HCEC 1CT (cell line): ENCODE results near the gene SMIM20.

Source experiments
- DNase-seq: peaks from one replicate; pipeline ENCODE4 v3.0.0-alpha.2; 2017

SMIM20 gene

DNA sequence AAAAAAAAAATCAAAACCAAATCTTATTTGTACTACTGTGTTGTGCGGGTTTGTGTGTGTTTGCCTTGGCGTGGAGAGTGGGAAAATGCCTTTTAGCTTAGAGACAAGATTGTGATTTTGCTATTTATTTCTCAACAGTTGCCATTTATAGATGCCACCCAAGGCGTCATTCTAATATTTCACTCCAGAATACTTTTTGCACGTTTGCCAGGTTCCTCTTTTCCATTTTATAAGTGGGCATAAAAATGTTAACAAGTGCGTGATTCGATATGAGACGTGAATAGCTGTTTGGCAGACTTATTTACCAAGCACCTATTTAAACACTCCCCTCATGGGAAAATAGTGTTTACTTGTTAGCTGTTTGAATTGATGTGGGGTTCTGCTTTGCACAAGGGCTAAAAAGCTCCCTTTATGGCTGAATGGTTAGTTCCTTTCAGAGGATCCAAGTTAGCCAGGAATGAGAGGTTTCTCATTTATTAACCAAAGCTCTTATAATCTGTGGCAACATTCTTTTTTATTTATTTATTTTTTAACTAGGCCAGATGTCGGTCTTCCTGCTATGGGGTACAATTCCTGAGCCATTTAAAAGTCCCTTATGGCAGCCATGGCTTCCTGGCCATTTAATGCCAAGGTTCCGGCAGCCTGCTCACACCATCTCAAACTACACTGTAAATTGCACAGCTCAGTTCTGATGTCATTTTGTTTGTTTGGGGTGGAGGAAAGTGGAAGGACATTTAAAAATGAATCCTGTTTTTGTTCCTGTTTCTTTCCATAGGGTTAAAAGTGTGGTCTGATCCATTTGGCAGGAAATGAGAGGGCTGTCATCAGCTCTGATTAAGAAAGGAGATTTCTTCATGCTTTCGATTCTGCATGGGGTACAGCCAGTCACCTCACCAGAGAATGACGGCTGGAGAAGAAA is 14.6 kb downstream of the SMIM20 start:
- DNase-seq: peak; percentile 29

DNA sequence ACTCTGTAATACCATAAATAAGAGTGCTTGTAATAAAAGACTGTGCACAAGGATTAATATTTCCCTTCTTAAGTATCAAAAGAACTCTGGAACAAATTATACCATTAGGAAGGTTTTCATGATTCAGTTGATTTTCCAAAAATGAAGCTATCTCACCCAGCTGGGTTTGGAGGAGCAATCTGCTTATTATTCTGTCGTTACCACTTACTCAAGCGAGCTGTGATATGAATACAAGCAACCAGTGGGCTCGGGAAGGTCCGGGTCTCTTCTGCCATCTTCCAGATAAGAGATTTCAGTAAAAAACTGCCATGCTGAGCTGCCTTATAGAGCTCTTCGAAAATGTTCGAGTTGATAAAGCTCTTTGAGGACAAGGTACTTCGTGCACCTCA is 15.3 kb downstream of the SMIM20 start:
- DNase-seq: no peak

DNA sequence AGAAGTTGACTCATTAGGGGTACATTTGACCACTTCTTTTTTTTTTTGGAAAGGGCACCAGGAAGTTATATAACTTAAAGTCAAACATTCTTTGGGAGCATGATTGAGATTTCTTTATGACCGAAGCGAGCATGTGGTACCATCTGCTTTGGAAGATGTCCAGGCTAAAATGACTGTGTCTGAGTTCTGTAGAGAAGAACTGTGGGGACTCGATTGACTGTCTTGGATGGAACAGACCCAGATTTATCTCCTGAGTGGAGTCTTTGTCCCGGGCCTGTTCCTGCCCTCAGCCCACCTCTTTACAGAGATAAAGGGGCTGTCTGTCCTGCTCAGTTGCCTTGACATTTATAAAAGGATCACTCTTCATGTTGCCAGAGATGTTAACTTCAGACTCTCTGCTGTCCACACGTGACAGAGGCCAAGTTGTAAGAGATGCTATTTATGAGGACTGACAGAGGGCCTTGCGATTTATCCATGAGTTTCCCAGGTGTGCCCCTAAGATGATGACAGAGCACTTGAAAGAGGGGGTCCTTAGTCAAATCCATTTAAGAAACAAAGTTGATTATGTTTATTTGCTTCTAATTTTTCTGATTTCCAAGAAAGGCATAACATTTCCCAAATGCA is 16.8 kb downstream of the SMIM20 start:
- DNase-seq: no peak

DNA sequence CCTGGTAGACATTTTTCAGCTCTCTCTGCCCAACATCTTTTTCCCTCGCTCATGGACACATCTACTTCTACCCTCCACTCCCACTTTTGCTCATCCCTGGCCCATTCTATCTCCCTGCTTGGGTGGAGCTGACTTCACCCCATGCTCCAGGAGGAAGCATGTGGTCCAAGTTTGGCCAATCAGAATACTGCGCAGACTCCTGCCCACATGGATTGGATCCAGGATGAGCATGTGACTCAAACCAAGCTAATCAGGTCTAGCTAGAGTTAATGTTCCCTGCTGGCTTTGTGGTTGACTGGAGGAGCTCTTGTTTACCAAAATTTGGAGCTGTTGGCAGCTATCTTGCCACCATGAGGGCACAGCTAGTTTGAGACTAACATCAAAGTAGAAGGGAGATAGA is 22.7 kb downstream of the SMIM20 start:
- DNase-seq: no peak

DNA sequence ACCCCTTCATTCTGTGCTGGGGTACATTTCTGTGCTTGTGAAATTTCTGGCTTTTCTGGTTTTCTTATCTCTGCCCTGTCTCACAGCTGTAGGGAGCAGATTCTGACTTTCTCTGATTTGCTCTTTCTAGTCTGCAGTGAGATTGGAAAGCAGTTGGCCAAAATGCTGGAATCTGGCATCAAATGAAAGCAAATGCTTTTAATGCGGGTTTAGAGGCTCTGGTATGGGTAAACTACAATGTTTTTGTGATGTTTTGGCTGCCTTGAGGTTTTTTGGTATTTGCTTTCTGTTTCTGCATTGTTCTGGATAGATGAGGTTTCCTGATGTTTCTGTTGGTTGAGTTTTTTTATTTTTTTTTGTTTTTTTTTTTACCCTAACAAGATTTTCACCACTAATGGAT is 23.8 kb downstream of the SMIM20 start:
- peak; percentile 2 for DNase-seq

DNA sequence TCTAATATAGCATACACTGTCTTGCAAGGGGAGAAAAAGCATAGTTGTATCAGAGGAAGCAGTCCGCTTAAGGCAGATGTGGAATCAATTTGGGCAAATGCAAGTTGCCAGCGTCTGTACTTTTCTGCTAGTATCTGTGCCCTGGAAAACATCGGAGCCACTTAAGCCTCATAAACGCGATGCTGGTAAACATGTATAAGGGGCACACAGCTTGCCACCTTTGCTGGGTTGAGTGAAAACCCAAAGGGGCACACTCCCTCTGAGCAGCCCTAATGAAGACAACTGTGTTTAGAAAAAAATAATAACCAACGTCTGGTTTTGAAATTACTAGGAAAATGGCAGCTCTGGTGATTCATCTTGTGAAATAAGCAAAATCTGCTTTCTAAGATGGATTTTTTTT is 24.3 kb downstream of the SMIM20 start:
- no peak for DNase-seq

DNA sequence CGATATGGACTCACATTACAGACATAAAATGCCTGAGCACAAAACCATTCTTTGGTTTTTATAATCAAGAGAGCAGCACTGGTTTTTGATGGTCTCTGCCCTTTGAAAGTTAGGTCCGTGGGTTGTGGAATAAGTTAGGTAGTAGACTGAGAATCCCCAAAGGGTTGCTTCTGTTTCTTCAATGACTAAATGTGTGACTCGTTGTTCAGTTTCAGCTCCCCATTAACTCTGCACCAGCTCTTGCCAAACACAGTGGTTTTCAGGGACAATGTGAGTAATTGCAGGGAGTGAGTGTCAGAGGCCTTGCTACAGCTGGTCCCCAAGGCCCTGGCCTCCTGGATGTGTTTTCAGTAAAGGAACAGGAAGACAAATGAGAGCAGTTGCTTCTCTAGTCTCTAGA is 24.8 kb downstream of the SMIM20 start:
- DNase-seq: peak; percentile 70

DNA sequence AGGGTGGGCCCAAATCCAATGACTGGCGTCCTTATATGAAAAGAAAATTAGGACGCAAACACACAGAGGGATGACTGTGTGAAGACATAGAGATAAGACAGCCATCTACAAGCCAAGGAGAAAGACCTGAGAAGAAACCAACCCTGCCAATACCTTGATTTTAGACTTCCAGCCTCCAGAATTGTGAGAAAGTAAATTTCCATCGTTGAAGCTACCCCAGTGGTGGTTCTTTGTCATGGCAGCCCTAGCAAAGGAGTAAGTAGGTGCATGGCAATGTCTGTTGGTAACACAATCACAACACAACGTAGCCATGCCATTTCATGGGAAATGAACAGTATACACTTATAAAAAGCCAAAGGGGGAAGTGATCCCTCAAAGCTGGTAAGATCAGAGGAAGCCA is 25.3 kb downstream of the SMIM20 start:
- DNase-seq: no peak

DNA sequence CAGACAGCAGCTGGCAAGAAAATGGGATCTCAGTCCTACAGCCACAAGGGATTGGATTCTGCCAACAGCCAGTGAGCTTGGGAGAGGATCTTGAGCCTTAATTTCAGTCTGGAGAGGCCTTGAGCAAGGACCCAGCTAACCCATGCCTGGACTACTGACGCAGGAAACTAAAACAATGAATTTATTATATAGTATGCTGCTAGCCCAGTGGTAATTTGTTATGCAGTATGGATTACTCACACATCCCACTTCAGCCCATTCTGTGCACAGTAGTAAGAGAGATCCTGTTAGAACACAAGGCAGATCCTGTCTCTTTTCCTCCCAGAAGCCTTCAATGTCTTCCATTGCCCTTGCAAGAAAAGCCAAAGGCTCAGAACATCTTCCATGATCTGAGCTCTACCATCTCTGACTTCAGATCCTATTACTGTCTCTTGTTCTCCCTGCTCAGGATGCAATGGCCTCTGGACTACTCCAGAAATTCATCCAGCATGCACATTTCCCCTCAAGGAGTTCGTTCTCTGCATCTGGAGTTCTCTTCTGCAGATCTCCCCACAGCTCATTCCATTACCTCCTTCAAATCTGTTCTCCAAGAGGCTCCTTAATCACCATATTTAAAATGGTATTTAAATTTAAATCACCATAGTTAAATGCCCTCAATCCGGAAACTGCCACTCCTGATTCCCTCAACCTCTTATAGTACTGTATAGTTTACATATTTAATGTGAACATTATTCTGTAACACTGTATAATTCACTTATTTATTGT is 27.6 kb downstream of the SMIM20 start:
- no peak for DNase-seq

DNA sequence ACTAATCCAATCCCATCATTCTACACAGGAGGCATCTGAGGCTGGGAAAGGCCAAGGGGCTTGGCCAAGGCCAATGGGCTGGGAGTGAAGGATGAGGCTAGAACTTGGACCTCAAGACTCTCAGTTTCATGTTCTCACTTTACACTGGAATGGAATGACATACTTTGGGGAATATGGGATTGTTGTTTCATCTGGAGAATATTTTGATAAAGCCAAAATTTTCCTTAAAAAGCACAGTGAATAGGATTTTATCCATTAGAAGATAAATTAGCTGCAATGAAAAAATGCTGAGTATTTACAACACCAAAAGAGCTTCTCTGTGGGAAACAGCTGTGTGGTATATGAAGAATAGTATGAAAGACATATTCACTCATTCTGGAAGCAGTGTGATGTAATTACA is 29.3 kb downstream of the SMIM20 start:
- no peak for DNase-seq

DNA sequence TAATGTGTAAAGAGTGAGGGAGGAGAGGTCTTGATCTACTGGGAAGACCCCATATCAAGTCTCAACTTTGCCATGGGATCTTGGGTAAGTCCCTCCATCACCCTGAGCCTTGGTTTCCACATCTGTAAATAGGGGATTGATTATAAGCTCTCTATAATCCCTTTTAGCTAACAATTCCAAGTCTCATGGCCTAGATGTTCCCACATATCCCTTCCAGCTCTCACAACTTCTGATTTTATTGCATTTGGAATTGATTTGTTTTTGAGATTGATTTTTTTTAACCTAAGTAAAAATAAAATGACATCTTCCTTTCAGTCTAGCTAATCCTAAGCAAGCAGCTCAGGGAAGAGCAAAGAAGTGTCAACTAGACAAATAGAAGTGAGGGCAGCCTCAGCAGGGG is 29.8 kb downstream of the SMIM20 start:
- no peak for DNase-seq

DNA sequence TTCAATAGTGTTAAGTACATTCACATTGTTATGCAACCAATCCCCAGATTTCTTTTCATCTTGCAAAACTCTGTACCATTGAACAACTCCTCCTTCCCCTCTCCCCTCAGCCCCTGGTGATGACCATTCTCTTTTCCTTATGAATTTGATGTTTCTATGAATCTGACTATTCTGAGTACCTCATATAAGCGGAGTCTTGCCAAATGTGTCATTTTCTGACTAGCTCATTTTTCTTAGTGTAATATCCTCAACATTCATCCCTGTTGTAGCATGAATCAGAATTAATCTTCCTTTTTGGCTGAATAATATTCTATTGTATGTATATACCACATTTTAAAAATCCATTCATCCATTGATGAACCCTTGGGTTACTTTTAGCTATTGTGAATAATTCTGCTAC is 34.0 kb downstream of the SMIM20 start:
- no peak for DNase-seq

DNA sequence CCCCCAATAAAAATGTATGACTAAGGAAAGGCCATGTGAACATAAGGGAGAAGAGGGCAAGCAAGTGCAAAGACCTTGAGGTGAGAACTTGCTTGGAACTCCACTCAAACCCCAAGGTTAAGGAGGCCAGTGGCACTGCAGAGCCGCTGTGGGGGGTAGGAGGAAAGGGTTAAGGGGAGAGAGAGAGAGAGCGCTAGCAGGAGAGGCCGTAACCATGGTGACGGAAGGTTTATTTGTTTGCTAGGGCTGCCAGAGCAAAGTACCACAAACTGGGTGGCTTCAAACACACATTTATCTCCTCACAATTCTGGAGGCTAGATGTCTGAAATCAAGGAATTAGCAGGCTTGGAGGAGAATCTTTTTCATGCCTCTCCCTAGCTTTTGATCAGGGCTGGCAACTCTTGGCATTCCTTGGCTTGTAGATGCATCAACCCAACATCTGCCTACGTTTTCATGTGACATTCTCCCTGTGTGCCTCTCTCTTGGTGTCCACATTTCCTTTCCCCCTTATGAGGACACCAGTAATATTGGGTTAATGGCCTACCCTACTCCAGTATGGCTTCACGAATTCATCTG is 35.2 kb downstream of the SMIM20 start:
- no peak for DNase-seq

DNA sequence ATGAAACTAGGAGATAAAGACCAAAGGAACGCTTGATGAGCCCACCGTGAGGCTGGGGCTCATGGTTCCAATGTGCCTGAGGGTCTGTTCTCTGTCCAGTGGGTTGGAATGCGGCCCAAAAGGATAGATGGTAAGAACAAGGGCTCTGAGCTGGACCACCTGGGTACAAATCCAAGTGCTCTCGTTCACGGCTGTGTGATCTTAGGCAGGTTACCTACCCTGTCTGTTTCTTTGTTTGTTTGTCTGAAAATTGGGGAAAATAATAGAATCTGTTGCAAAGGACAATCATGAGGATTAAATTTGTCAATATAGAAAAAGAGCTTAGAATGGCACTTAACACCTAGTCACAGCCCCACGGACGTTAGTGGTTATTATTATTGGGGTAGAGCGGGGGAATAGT is 36.0 kb downstream of the SMIM20 start:
- no peak for DNase-seq

DNA sequence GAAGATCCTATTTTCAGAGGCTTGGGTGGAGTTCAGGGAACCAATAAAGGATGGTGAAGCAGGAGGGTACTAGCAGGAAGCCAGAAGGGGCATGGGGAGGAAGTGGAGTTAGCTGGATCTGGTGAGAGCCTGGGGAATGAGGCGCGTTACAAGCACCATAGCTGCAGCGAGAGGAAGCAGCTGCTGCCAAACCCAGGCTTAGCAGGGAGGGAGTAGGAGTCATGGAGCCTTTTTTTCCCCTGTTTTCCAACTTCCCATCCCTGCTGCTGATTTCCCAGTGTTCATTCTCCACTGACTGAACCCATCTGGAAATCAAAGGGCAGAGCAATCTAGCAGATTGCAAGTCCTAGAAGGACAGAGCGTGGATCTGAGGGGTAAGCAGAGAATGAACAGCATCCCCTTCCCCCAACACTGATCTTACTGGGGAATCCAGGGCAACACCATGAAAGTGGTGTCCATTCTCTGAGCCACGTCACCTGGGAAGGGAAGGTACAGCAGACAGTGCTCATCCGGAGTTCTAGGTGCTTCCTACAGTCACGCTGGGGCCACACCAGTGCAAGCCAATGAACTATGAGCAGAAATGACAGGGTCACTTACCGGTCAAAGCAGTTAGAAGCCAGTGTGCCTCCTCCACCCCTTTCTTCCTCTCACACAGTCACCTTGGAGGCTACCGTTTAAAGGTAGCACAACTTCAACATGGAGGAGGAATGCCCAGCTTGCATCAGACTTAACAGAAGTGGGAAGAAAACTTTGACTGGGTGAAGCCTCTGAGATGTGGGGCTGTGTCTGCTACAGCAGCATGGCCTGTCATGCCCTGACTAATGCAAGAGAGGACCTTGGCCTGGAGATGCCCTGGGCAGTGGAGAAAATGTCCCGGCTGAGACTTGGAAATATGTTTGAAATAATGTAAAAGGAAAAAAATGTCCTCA is 36.7 kb downstream of the SMIM20 start:
- no peak for DNase-seq

DNA sequence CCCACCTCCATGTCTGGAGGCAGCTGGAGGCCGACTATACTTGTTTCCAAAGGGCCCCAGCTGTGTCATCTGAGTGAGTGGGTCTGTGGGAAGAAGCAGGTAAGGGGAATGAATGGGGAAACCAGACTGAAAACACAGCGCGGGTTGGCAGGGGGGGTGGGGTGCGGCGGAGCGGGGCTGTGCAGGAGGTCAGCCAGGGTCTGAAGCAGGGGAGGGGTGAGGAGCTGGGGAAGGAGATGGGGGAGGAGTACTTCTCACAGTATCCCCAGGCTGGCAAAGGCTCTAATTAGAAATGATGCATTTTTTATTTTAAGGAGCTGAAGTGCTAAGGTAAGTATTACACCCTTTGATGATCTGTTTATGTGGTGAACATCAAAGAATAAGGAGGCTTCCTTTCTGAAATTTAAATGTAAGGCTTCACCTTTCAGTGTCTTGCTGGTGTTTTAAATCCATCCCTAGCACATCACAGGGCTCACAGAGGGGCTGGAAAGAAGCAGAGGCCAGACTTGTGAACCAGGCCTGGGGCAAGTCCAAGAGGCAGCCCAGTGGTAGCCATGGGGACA is 37.5 kb downstream of the SMIM20 start:
- no peak for DNase-seq

DNA sequence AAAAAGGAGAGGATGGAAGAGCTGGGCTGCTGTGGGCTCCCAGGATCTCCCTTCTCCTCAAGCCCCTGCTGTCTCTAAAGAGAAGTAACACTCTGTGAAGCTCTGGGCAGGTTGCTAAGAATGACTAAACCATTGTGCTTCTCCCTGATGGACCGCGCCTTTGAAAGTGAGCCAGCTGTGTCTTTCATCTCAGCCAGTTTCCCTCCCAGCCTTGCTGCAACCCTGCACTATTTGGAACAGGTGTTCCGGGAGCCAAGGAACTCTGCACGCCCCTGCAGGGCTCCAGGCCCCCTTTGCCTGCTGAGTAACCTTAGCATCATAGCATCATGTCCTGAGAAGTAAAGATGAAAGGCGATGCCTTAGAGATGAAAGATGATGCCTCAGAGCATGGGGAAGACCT is 39.7 kb downstream of the SMIM20 start:
- DNase-seq: peak; percentile 15

DNA sequence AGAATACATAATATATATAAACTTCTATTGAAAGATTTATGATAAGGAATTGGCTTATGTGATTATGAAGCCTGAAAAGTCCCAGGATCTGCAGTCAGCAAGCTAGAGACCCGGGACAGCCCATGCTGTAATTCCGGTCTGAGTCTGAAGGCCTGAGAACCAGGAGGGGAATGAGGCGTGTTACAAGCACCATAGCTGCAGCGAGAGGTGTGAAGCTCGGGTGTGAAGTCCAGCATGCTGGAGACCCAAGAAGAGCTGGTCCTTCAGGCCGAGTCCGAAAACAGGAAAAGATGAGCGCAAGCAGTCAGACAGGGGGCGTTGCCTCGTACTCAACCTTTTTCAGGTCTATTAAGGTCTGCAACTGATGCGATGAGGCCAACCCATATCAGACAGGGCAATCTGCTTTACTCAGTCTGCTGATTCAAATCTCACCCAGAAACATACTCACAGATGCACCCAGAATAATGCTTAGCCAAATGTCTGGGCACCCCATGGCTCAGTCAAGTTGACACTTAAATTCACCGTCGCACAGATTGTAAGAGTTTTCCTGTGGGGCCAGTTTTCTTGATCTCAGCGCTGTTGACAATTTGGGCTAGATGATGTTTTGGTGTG is 40.4 kb downstream of the SMIM20 start:
- DNase-seq: no peak

DNA sequence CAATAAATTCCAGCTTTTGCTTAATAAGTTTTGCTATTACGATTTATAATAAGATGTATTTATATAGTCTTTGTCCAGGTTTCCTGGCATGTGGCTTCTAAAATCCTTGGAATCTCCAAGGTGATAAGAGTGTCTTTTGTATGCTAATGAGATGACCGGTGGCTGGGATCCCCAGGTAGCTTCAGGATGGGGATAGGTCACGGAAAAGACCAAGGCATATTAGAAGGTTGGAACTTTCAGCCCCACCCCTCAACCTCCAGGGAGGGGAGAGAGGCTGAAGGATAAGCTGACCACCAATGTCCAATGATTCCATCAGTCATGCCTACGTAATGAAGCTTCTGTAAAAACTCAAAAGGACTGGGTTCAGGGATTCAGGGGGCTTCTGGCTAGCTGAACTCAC is 41.7 kb downstream of the SMIM20 start:
- DNase-seq: no peak

DNA sequence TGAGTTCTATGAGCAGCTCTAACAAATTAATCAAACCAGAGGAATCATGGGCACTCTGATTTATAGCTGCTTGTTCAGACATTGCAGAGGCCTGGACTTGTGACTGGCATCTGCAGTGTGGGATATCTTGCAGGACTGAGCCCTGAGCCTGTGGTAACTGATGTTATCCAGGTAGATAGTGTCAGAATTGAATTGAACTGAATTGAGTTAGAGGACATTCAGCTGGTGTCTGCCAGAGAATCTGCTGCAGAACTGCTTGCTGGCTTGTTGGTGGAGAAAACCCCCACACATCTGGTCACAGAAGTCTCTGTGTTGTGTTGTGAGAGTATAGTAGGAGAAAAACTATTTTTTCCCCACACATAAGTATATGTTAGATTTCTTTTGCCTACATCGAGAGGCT is 42.2 kb downstream of the SMIM20 start:
- DNase-seq: no peak

DNA sequence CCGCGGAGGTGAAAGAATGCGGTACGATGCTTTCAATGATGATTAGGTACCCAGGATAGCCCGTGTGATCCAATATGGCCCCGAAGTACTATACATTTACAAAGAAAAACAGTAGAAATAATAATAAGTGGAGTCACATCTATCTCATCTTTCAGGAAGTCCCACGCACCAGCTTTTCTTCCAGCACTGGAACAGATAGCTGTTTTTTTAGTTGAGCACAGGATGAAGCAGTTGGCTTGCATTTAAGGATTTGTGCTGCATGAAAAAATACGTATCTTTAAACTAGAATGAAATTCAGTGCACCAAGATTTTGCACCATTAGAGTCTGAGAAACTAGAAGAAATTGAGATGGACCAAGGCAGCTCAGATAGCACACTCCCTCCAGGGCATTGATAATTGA is 44.1 kb downstream of the SMIM20 start:
- no peak for DNase-seq

DNA sequence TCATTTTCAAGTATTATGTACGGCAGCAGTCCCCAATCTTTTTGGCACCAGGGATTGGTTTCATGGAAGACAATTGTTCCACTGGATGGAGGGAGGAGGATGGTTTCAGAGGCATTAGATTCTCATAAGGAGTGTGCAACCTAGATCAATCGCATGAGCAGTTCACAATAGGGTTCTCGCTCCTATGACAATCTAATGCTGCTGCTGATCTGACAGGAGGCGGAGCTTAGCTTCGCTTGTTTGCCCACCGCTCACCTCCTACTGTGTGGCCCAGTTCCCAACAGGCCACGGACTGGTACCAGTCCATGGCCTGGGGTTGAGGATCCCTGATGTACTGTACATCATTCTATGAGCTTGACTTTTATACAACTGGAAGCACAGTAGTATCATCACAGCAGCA is 48.4 kb downstream of the SMIM20 start:
- no peak for DNase-seq
